Measurements from ENCODE around the gene YIPF4.

Gene YIPF4

DNA sequence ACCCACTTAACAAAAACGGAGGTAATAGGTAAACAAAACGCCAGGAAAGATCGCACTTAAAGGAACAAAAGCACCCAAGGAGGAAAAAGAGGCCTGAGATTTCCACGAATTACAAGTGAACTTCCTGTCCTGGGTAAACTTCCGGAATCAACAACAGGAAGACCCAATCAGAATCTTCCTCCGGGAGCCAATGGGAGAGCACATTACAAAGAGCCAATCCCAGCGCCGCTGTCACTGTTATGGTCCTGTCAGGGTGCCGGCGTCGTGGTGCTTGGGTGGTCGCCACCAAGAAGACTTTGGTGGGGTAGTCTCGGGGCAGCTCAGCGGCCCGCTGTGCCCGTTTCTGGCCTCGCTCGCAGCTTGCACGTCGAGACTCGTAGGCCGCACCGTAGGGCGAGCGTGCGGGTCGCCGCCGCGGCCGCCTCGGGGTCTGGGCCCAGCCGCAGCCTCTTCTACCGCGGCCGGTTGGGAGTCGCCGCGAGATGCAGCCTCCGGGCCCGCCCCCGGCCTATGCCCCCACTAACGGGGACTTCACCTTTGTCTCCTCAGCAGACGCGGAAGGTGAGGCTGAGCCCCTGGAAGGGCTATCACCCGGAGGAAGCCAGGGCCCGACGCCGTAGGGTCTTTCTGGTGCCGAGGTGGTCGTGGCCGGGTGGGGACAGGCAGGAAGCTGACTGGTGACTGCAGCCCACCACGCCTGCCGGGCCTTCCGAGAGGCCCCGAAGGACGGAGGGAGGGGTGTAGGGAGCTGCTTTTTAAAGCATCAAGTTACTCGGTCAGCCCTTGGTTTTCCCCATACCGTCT is at the start of gene YIPF4:
Gene YIPF4, plus strand, starts transcription at position 231 of the 804 bp plus-strand sequence. Its CDS starts 252 bp downstream, at position 483.
- Histone ChIP-seq H3K4me1 (no peaks in the 10 kb centered on the region), H3K9ac (peak within 1 kb of the TSS; percentile 62), H2AFZ (peak within 1 kb of the TSS; percentile 91), H3K4me3 (ENCODE audit: low read depth, low read length) (peak within 1 kb of the TSS; percentile 98), H3K79me2 (peaks cover 44% of the 10 kb centered on the region), H3K4me2 (ENCODE audit: low read length) (peak within 1 kb of the TSS; percentile 64), H3K36me3 (ENCODE audit: control insufficient read depth, insufficient read depth, low read length) (no peaks in the 10 kb centered on the region), H3K9me3 (ENCODE audit: control insufficient read depth, low read length) (no peaks in the 10 kb centered on the region), H3K27me3 (ENCODE audit: control insufficient read depth, insufficient read depth, low read length) (no peaks in the 10 kb centered on the region), H3K27ac (peak within 1 kb of the TSS; percentile 58)
- TF ChIP-seq, protein P1, sequence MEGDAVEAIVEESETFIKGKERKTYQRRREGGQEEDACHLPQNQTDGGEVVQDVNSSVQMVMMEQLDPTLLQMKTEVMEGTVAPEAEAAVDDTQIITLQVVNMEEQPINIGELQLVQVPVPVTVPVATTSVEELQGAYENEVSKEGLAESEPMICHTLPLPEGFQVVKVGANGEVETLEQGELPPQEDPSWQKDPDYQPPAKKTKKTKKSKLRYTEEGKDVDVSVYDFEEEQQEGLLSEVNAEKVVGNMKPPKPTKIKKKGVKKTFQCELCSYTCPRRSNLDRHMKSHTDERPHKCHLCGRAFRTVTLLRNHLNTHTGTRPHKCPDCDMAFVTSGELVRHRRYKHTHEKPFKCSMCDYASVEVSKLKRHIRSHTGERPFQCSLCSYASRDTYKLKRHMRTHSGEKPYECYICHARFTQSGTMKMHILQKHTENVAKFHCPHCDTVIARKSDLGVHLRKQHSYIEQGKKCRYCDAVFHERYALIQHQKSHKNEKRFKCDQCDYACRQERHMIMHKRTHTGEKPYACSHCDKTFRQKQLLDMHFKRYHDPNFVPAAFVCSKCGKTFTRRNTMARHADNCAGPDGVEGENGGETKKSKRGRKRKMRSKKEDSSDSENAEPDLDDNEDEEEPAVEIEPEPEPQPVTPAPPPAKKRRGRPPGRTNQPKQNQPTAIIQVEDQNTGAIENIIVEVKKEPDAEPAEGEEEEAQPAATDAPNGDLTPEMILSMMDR (IDR thresholded peaks at IDR 0.05): no peak

DNA sequence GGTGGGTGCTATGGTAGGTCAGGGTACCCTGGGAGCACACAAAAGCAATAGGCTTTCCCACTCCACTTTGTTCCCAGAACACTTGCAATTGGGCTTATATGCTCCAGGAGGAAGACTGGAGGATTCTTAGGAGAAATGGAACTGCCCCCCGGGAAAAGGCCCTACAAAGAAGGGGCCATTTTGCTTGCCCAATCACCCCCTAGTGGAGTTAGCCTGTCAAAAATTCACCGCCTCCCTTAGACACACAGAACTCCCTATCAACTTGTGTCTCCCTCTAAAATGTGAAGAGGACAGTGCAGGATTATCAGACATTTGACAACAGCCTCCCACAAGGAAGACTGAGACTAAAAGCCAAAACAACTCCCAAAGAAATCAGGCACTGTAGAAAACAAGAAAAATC is 49.5 kb upstream of the YIPF4 start:
- Histone ChIP-seq H3K4me1 (no peaks in the 10 kb centered on the region), H3K36me3 (ENCODE audit: control insufficient read depth, insufficient read depth, low read length) (no peaks in the 10 kb centered on the region), H3K9me3 (ENCODE audit: control insufficient read depth, low read length) (no peaks in the 10 kb centered on the region), H3K27me3 (ENCODE audit: control insufficient read depth, insufficient read depth, low read length) (no peaks in the 10 kb centered on the region), H3K4me2 (ENCODE audit: low read length) (no peak overlapping the region), H3K9ac (no peak overlapping the region), H3K79me2 (no peaks in the 10 kb centered on the region), H2AFZ (no peak overlapping the region), H3K27ac (no peak overlapping the region), H3K4me3 (ENCODE audit: low read depth, low read length) (no peak overlapping the region)
- TF ChIP-seq, protein P1 (IDR thresholded peaks at IDR 0.05): no peak

DNA sequence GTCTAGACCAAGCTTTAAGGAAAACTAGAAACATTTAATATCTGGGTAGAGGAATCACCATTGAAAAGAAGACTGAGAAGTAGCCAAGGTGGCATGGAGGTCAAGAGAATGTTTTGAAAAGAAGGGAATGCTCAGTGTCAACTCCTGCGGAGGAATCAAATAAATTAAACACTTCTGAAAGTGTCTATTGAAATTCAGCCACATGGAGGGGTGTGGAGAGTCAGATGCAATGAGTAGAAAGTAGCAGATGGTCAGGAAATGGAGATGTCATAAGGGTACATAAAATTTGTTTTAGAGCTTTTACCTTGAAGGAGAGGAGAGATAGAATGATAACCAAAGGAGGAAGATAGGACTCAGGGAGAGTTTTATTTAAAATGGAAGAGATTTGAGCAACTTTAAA is 48.1 kb upstream of the YIPF4 start:
- H3K4me2 ChIP-seq (ENCODE audit: low read length): no peak overlapping the region
- H3K36me3 ChIP-seq (ENCODE audit: control insufficient read depth, insufficient read depth, low read length): no peaks in the 10 kb centered on the region
- no peaks in the 10 kb centered on the region for H3K27me3 ChIP-seq (ENCODE audit: control insufficient read depth, insufficient read depth, low read length)
- TF ChIP-seq, protein P1 (IDR thresholded peaks at IDR 0.05): no peak
- no peak overlapping the region for H3K4me3 ChIP-seq (ENCODE audit: low read depth, low read length)
- H3K79me2 ChIP-seq: no peaks in the 10 kb centered on the region
- H3K9me3 ChIP-seq (ENCODE audit: control insufficient read depth, low read length): no peaks in the 10 kb centered on the region
- H3K27ac ChIP-seq: peak overlapping the region; percentile 8
- no peaks in the 10 kb centered on the region for H3K4me1 ChIP-seq
- no peak overlapping the region for H3K9ac ChIP-seq
- H2AFZ ChIP-seq: no peak overlapping the region

DNA sequence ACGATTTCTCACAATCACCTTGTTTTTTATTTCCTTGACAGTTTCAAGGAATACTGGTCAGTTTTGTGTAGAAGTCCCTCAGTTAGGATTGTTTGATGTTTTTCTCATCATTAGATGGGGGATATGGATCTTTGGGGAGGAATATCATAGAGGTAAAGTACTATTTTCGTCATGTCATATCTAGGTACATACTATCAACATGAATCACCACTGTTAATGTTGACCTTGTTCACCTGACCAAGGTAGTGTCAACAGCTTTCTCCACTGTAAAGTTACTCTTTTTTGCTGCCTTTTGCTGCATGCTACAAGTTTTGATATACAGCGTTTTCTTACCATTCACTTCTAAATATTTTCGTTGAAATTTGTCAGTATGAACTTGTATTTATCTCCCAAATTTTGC is 45.7 kb upstream of the YIPF4 start:
- TF ChIP-seq, protein P1 (IDR thresholded peaks at IDR 0.05): no peak
- H3K4me2 ChIP-seq (ENCODE audit: low read length): no peak overlapping the region
- H3K79me2 ChIP-seq: no peaks in the 10 kb centered on the region
- H3K4me3 ChIP-seq (ENCODE audit: low read depth, low read length): no peak overlapping the region
- no peak overlapping the region for H2AFZ ChIP-seq
- H3K27ac ChIP-seq: no peak overlapping the region
- no peaks in the 10 kb centered on the region for H3K36me3 ChIP-seq (ENCODE audit: control insufficient read depth, insufficient read depth, low read length)
- no peaks in the 10 kb centered on the region for H3K9me3 ChIP-seq (ENCODE audit: control insufficient read depth, low read length)
- no peaks in the 10 kb centered on the region for H3K27me3 ChIP-seq (ENCODE audit: control insufficient read depth, insufficient read depth, low read length)
- H3K9ac ChIP-seq: no peak overlapping the region
- H3K4me1 ChIP-seq: no peaks in the 10 kb centered on the region

DNA sequence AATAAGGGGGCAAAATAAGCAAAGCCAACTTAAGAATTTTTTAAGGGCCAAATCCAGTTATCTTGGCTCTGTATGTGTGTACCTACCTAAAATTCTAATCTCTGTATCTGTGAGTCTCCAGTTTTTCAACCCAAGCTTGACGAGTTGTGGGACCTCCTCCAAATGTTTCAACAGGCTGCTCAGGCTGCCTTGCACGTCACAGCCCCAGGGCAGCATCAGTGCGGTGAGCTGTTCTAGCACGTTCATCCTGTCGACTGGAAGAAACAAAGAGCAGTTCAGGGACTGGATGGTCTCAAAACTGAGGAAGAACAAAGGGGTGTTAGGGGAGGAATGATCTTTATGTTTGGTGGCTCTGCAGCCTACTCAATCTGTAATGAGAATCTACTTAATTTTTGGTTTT is 42.4 kb upstream of the YIPF4 start:
- no peak overlapping the region for H3K27ac ChIP-seq
- H3K9ac ChIP-seq: no peak overlapping the region
- H3K79me2 ChIP-seq: no peaks in the 10 kb centered on the region
- H3K4me1 ChIP-seq: no peaks in the 10 kb centered on the region
- H2AFZ ChIP-seq: no peak overlapping the region
- no peak overlapping the region for H3K4me2 ChIP-seq (ENCODE audit: low read length)
- no peaks in the 10 kb centered on the region for H3K36me3 ChIP-seq (ENCODE audit: control insufficient read depth, insufficient read depth, low read length)
- TF ChIP-seq, protein P1 (IDR thresholded peaks at IDR 0.05): no peak
- no peak overlapping the region for H3K4me3 ChIP-seq (ENCODE audit: low read depth, low read length)
- H3K9me3 ChIP-seq (ENCODE audit: control insufficient read depth, low read length): no peaks in the 10 kb centered on the region
- H3K27me3 ChIP-seq (ENCODE audit: control insufficient read depth, insufficient read depth, low read length): no peaks in the 10 kb centered on the region

Data from parathyroid adenoma (tissue), 2 donors.